MG63 (cell line): ENCODE results near the gene NDUFAB1. TPM values are rescaled to one million over a fixed set of nuclear protein-coding genes. Genes with fewer than 3 reads are reported as not detected.
"Not testable (repeated sequence)": the region's sequence is repeated elsewhere in the genome, so short reads cannot be mapped to it uniquely, and the experiment has no call there.

Experiments
- DNase-seq: peaks from one replicate; pipeline ENCODE4 v3.0.0-alpha.2; 2020
- H3K27me3 ChIP-seq: fragments of 250-450 bp; sonication (Bioruptor Pico); 2 replicates; pipeline ENCODE4 v1.5.1; 2020; ENCODE audit warnings: mild to moderate bottlenecking, moderate library complexity
- H3K36me3 ChIP-seq: fragments of 250-450 bp; sonication (Bioruptor Pico); 2 replicates; pipeline ENCODE4 v1.5.1; 2020; ENCODE audit warnings: mild to moderate bottlenecking, moderate library complexity
- H3K4me3 ChIP-seq: fragments of 250-450 bp; sonication (Bioruptor Pico); 2 replicates; pipeline ENCODE4 v1.5.1; 2020; ENCODE audit warnings: mild to moderate bottlenecking, moderate library complexity
- H3K9me3 ChIP-seq: fragments of 250-450 bp; sonication (Bioruptor Pico); 2 replicates; pipeline ENCODE4 v1.5.1; 2020; ENCODE audit warnings: mild to moderate bottlenecking, moderate library complexity
- total RNA-seq: library from RNA; depleted of rRNA; stranded (reverse); fragments of >200 nt; shearing (Covaris generic); gene quantifications from 2 replicates; pipeline ENCODE4 v1.2.3, GENCODE V29; 2014; ENCODE audit warnings: low replicate concordance

The NDUFAB1 gene
- total RNA-seq, 1 experiment from 2014 or later, result 103 TPM

GRCh38 chr16:23595246-23595950 is 718 bp downstream of the NDUFAB1 start:
- Histone ChIP-seq H3K27me3 (no peaks in the 10 kb centered on the region), H3K9me3 (no peaks in the 10 kb centered on the region), H3K36me3 (peaks cover 52% of the 10 kb centered on the region), H3K4me3 (peak overlapping the region; percentile 90)
- DNase-seq, result no peak

DNA sequence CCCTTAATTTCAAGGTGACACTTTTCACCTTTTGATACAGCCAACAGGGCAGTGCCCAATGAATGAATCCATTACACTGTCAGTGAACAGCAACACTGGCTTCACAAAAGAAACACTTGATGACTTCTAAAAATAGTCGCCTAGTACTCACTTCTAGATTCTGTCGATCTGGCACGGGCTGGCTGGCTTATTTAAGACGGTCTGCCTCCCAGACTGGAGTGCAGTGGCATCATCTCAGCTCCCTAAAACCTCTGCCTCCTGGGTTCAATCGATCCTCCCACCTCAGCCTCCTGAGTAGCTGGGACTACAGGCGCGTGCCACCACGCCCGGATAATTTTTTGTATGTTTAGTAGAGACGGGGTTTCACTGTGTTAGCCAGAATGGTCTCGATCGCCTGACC is 1.9 kb downstream of the NDUFAB1 start:
- no peaks in the 10 kb centered on the region for H3K27me3 ChIP-seq
- DNase-seq, result no peak
- H3K36me3 ChIP-seq, result peaks cover 63% of the 10 kb centered on the region
- H3K4me3 ChIP-seq, result no peak overlapping the region
- no peaks in the 10 kb centered on the region for H3K9me3 ChIP-seq

DNA sequence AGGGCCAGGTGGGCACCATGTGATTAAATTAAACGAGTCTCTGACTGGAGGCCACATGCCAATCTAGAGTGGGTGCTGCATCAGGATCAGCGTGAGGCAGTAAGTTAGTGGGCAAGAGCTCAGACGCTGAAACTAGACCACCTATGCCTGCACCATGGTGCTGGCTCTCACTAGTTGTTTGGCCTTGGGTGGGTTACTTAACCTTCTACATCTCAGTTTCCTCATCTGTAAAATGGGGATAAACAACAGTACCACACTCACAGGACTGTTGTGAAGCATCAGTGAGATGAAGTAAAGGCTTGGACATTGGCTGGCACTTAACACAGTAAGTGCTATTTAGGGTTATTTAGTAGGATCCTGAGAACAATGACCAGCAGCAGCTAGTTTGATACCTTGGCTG is 5.9 kb downstream of the NDUFAB1 start:
- Histone ChIP-seq H3K27me3 (no peaks in the 10 kb centered on the region), H3K36me3 (peaks cover 97% of the 10 kb centered on the region), H3K9me3 (no peaks in the 10 kb centered on the region), H3K4me3 (no peak overlapping the region)
- DNase-seq, result no peak

DNA sequence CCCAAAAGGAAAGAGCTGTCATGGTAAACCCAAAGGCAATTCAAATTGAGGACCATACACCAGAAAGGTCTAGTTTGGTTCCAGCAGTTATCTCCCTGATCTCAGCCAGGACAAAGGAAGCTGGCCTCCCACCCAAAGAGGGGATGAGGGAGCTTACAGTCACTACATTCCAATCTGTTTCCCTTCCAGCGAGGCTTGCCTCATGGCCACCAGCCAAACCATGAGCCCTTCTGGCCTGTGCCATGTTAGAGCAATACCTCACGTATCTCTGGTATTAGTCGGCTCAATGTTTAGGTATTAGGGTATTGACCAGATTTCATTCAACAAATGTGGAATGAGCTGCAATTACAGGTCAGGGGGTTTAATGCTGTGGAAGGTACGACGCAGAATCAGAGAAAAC is 8.4 kb downstream of the NDUFAB1 start:
- Histone ChIP-seq H3K9me3 (no peaks in the 10 kb centered on the region), H3K36me3 (peaks cover 88% of the 10 kb centered on the region), H3K27me3 (no peaks in the 10 kb centered on the region), H3K4me3 (no peak overlapping the region)
- DNase-seq, result peak; percentile 90

GRCh38 chr16:23584186-23585076 is 11.7 kb downstream of the NDUFAB1 start:
- DNase-seq, result no peak
- no peak overlapping the region for H3K4me3 ChIP-seq
- no peaks in the 10 kb centered on the region for H3K27me3 ChIP-seq
- no peaks in the 10 kb centered on the region for H3K9me3 ChIP-seq
- H3K36me3 ChIP-seq, result peaks cover 85% of the 10 kb centered on the region

DNA sequence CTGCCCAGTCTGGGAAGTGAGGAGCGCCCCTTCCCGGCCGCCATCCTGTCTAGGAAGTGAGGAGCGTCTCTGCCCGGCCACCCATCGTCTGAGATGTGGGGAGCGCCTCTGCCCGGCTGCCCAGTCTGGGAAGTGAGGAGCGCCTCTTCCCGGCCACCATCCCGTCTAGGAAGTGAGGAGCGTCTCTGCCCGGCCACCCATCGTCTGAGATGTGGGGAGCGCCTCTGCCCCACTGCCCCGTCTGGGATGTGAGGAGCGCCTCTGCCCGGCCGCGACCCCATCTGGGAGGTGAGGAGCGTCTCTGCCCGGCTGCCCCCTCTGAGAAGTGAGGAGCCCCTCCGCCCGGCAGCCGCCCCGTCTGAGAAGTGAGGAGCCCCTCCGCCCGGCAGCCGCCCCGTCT is 12.8 kb downstream of the NDUFAB1 start:
- not testable (repeated sequence) for DNase-seq, H3K4me3 ChIP-seq, H3K9me3 ChIP-seq, H3K27me3 ChIP-seq
- peaks cover 76% of the 10 kb centered on the region for H3K36me3 ChIP-seq

- H3K4me3 ChIP-seq, result no peak overlapping the region
- DNase-seq, result no peak
- H3K27me3 ChIP-seq, result no peaks in the 10 kb centered on the region
- H3K36me3 ChIP-seq, result peaks cover 68% of the 10 kb centered on the region
- H3K9me3 ChIP-seq, result no peaks in the 10 kb centered on the region
Measured at GRCh38 chr16:23581764-23582163, 14.4 kb downstream of the NDUFAB1 start.

GRCh38 chr16:23580391-23580790 is 15.7 kb downstream of the NDUFAB1 start:
- DNase-seq, result no peak
- Histone ChIP-seq H3K36me3 (peaks cover 58% of the 10 kb centered on the region), H3K9me3 (no peaks in the 10 kb centered on the region)

GRCh38 chr16:23579371-23579770 is 16.7 kb downstream of the NDUFAB1 start:
- no peak for DNase-seq
- no peak overlapping the region for H3K4me3 ChIP-seq
- H3K36me3 ChIP-seq, result peaks cover 53% of the 10 kb centered on the region
- no peaks in the 10 kb centered on the region for H3K27me3 ChIP-seq
- H3K9me3 ChIP-seq, result no peaks in the 10 kb centered on the region

More at GRCh38 chr16:23580391-23580790, 15.7 kb downstream of the NDUFAB1 start:
- Histone ChIP-seq H3K4me3 (no peak overlapping the region), H3K27me3 (no peaks in the 10 kb centered on the region)

- H3K36me3 ChIP-seq, result peaks cover 56% of the 10 kb centered on the region
- no peaks in the 10 kb centered on the region for H3K27me3 ChIP-seq
- no peak for DNase-seq
- no peaks in the 10 kb centered on the region for H3K9me3 ChIP-seq
- no peak overlapping the region for H3K4me3 ChIP-seq
Measured at GRCh38 chr16:23578101-23578830, 17.9 kb downstream of the NDUFAB1 start.

DNA sequence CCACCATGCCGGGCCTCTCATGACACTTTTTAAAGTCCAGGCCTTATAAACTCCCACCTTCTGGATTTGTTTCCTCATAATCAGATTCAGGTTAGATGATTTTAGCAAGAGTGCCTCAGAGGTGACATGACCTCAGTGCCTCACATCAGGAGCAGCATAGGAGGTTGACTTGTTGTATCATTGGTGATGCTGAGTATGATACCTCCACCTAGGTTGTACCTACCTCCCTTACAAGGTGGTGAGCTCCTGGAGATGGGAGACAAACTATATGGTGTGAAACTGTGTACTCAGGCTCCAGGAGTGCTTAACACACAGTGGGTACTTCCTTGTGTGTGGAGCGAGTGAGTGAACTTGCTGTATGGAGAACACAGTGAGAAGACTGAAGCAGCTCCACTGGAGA is 18.6 kb downstream of the NDUFAB1 start:
- no peak for DNase-seq
- H3K9me3 ChIP-seq, result no peaks in the 10 kb centered on the region
- no peak overlapping the region for H3K4me3 ChIP-seq
- H3K36me3 ChIP-seq, result peaks cover 61% of the 10 kb centered on the region
- H3K27me3 ChIP-seq, result no peaks in the 10 kb centered on the region

DNA sequence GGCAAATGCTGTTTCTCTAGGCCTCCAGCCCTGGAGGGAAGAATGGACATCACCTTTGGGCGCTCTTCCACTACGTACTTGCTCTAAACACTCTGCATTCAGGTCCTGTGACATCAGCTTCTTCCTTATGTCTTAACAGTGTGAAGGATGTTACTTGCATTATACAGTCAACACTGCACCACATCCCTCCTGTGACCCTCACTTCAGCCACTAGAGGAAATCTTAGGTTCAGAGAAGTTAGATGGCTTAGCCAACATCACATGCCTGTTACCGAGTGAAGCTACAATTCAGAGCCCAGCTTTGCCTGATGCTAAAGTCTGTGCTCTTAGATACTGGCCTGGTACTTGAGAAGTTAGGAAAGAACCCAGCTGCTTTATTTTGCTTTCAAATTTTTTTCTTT is 20.3 kb downstream of the NDUFAB1 start:
- Histone ChIP-seq H3K9me3 (no peaks in the 10 kb centered on the region), H3K27me3 (no peaks in the 10 kb centered on the region), H3K4me3 (no peak overlapping the region), H3K36me3 (peaks cover 62% of the 10 kb centered on the region)
- DNase-seq, result no peak

DNA sequence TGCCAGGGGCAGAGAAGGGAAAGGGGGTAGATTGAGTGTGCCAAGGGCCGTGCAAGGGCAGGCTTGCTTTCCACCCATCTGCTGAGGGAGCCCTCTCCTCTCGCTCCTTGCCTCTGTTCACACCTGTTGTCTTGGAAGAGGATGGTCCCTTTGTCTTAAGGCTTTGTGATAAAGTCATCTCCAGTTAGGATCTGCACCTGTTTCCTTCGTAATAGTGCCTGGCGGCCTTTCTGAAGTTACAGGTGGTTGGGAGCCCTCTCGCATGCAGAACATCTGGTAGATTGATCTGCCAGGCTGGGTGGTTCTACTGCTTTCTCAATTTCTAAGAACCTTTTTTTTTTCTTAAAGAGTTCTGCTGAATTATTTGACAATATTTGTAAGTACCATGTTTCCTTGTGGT is 22.3 kb downstream of the NDUFAB1 start:
- Histone ChIP-seq H3K27me3 (no peaks in the 10 kb centered on the region), H3K9me3 (no peaks in the 10 kb centered on the region), H3K36me3 (peaks cover 64% of the 10 kb centered on the region), H3K4me3 (no peak overlapping the region)
- DNase-seq, result no peak

DNA sequence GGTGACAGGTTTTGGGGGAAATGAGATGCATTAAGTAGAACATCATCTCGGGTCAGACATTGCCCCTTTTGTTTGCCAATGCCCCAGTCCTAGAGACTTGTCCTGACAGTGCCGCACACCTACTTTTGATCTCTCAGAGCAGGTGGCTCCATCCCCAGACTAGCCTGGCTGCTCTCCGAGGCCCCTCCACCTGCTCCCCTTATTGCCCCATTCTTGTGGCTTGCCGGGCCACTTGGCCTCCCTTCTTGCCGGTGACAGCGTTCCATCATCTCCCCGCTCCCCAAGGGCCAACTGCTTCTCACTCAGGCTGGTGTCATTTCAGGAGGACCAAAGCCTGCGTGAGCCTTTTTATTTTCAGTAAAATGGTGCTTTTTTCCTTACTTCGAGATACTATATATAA is 23.7 kb downstream of the NDUFAB1 start:
- Histone ChIP-seq H3K4me3 (no peak overlapping the region), H3K36me3 (peaks cover 67% of the 10 kb centered on the region), H3K9me3 (no peaks in the 10 kb centered on the region), H3K27me3 (no peaks in the 10 kb centered on the region)
- no peak for DNase-seq

DNA sequence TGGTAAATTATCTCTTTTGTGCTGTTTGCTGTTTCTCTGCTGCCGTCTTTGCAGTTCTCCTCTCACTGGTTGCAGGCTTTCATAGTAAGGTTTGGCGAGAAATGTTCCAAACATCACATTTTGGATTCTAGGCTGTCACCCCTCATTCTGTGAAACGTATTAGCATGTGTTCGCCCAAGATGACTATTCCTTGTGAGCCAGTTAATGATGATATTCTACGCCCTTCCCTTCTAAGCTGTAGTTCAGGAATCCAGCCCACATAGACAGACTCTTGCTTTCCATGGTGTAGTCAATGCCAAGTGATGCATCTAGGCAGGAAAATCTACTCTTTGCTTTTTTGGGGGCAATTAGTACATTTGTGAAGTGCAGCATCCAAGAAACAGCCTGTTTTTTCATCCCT is 24.2 kb downstream of the NDUFAB1 start:
- no peak for DNase-seq
- Histone ChIP-seq H3K9me3 (no peaks in the 10 kb centered on the region), H3K27me3 (no peaks in the 10 kb centered on the region), H3K36me3 (peaks cover 72% of the 10 kb centered on the region), H3K4me3 (no peak overlapping the region)

DNA sequence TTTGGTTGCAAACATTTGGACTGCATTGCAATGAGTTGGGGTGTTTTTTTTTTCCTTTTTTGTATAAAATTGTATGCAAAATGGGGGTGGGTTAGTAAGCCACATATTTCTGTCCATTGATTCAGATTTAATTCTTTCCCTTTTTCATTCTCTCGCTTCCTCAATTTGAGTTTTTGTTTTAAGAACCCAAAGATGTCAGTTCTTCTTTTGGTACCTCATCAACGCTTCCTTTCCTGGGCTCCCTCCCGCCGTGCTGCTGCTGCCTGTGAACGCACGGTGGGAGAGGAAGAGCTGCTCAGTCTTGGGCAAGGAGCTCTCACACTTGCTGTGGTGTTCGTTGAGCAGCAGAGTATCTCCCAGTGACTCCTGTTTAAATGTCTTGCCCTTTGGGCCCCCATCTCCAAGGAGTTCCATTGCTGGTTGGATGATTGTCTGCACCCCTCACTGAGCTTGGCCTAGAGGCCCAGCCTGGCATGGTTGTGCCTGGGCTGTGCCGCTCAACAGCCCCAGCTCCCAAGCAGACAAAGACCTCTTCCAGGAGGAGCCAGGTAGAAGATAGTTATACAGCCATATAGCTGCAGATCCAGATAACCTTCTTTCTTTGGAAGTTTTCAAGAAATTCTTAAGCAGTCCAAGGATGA is 25.0 kb downstream of the NDUFAB1 start:
- no peaks in the 10 kb centered on the region for H3K9me3 ChIP-seq
- no peak for DNase-seq
- H3K36me3 ChIP-seq, result peaks cover 80% of the 10 kb centered on the region

DNA sequence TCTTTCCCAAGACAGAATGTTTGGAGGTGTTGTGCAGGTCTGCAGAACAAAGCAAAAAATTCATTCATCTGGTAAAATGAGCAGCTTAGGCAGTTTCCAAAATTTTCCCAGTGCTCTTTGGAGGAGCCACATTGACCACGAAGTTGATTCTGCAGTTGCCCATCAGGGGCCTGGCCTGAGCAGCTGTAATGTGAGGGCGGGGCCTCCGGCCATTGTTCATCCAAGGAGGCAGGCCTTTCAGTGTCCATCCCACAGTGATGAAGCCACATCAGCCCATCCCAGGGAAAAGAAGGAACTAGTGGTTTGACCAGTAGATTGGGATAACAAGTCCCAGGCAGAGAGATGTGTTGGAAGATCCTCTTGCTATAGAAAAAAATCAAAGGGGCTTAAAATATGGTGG is 28.5 kb downstream of the NDUFAB1 start:
- peaks cover 91% of the 10 kb centered on the region for H3K36me3 ChIP-seq

More for the DNA sequence above, 25.0 kb downstream of the NDUFAB1 start:
- no peak overlapping the region for H3K4me3 ChIP-seq
- no peaks in the 10 kb centered on the region for H3K27me3 ChIP-seq

More for the DNA sequence above, 28.5 kb downstream of the NDUFAB1 start:
- Histone ChIP-seq H3K9me3 (no peaks in the 10 kb centered on the region), H3K4me3 (no peak overlapping the region), H3K27me3 (no peaks in the 10 kb centered on the region)
- peak; percentile 11 for DNase-seq
